GM10248 (cell line): ENCODE results near the gene GNB1L.

Experiments
- CTCF ChIA-PET: fragments of 300-600 bp; sonication (Branson Sonifier 250); formaldehyde crosslinking; extraction: SDS; loops from one replicate; lab custom pipeline; 2021; ENCODE audit warnings: antibody characterized with exemption; lab: Yijun Ruan, JAX
- POLR2A ChIA-PET: fragments of 350-650 bp; sonication (Branson Sonifier 250); formaldehyde crosslinking; extraction: SDS; loops from one replicate; lab custom pipeline; 2020; ENCODE audit warnings: antibody characterized with exemption; lab: Yijun Ruan, JAX
- DNase-seq: peaks from one replicate; pipeline ENCODE4 v3.0.0; 2012; ENCODE audit errors: extremely low spot score
- TF ChIP-seq, protein P1 (sequence below): IDR thresholded peaks from 2 replicates; pipeline ENCODE4 v1.5.1; 2012; ENCODE audit warnings: mild to moderate bottlenecking, low read depth; ENCODE audit errors: extremely low read depth, missing control alignments, control extremely low read depth

GNB1L gene

GRCh38 chr22:19738664-19739447 lies 115.8 kb downstream of the GNB1L start:
- TF ChIP-seq, protein P1, sequence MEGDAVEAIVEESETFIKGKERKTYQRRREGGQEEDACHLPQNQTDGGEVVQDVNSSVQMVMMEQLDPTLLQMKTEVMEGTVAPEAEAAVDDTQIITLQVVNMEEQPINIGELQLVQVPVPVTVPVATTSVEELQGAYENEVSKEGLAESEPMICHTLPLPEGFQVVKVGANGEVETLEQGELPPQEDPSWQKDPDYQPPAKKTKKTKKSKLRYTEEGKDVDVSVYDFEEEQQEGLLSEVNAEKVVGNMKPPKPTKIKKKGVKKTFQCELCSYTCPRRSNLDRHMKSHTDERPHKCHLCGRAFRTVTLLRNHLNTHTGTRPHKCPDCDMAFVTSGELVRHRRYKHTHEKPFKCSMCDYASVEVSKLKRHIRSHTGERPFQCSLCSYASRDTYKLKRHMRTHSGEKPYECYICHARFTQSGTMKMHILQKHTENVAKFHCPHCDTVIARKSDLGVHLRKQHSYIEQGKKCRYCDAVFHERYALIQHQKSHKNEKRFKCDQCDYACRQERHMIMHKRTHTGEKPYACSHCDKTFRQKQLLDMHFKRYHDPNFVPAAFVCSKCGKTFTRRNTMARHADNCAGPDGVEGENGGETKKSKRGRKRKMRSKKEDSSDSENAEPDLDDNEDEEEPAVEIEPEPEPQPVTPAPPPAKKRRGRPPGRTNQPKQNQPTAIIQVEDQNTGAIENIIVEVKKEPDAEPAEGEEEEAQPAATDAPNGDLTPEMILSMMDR, result no peak
- POLR2A ChIA-PET, result no interaction called here
- CTCF ChIA-PET, result interaction anchor here (1.5 kb wide), 1 partner anchor 172 kb away, joined by 8 read pairs; no protein-coding TSS in a partner anchor
- no peak for DNase-seq

GRCh38 chr22:19737846-19738663 lies 116.6 kb downstream of the GNB1L start:
- TF ChIP-seq, protein P1, result no peak
- ChIA-PET POLR2A (no interaction called here), CTCF (interaction anchor here (1.5 kb wide), 1 partner anchor 173 kb away, joined by 8 read pairs; no protein-coding TSS in a partner anchor)
- DNase-seq, result no peak

DNA sequence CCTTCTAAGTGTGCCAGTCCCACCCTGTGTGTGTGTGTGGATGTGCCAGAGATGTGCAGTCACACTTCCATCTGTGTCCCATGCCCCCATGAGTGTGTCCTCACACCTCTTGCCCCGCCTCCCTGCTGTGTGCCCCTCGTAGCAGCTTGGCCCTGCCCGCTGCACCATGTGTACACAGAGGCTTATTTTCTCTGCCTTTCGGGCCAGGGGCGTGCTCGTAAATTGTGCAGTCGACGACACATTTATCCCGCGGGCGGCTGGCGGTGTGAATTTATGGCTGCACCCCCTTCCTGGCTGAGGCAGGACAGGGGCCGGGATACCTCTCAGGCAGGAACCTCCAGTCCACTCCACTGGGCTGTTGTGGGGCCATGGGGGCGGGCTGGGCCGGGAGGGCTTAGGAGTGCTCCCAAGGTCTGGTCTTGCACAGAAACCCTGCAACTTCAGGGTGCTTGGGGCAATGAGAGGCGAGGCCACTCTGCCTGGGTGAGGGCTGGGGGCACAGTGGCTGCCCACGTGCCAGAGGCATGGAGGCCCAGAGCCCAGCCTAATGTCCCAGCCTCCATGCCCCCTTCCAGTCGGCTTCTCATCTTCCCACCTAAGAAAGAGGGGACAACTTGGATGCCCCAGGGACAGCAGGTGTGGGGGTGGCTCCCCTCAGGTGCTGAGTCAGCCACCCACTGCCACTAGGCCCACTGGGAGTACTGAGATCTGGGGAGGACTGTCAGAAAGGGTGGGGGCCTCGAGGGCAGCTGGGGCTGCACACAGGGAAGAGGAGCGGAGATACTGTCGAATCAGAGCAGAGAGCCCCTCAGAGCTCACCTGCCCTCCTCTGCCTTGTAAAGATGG lies 118.8 kb downstream of the GNB1L start:
- CTCF ChIA-PET, result interaction anchor here (0.8 kb wide), 1 partner anchor 174 kb away, joined by 3 read pairs; no protein-coding TSS in a partner anchor
- no peak for DNase-seq
- POLR2A ChIA-PET, result no interaction called here
- TF ChIP-seq, protein P1, result no peak

- POLR2A ChIA-PET, result no interaction called here
- CTCF ChIA-PET, result interaction anchor here (1.1 to 1.8 kb wide), 2 partner anchors 15 to 175 kb away, joined by 3 to 4 read pairs; no protein-coding TSS in a partner anchor
These were observed 119.8 kb downstream of the GNB1L start for GRCh38 chr22:19734837-19735382.

GRCh38 chr22:19734163-19734562 lies 120.5 kb downstream of the GNB1L start:
- DNase-seq, result no peak
- TF ChIP-seq, protein P1, result no peak
- ChIA-PET CTCF (interaction anchor here (1.1 to 6.2 kb wide), 3 partner anchors 15 to 181 kb away, joined by 3 to 189 read pairs (median 4); no protein-coding TSS in a partner anchor), POLR2A (no interaction called here)

More at GRCh38 chr22:19734837-19735382, 119.8 kb downstream of the GNB1L start:
- TF ChIP-seq, protein P1, result no peak
- no peak for DNase-seq
